ENCODE results near the gene ZFP92. TPM values are rescaled to one million over a fixed set of nuclear protein-coding genes. Genes with fewer than 3 reads are reported as not detected.

The ZFP92 gene
- total RNA-seq, 1 experiment from 2014 or later: not detected

DNA sequence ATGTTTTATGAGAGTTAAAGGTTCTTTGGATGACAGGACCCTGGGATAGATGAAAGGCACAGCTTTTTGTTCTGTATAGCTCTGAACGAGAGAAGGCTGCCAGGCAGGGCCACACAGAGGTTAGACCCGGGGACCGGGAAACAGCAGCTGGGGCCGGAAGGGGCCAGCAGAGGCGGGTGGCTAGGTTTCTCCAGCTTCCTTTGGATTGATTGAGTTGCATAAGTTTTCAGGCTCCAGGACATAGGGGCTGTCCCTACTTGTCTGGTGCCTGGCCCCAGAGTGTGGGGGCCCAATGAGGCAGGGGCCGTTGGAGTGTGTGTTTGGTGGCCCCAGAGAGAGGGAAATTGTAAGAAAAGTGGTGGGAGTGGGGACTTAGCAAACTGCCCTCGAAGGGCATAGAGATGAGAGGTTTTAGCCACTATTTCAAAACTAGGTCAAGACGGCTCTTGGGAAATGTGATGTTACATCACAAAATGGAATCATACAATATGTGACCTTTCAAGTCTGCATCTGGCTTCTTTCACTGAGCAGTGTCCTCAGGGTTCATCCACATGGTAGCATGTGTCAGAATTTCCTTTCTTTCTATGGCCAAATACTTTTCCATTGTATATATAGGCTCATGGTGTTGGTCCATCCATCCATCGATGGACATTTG is 3.7 kb downstream of the ZFP92 start:
- H3K9ac ChIP-seq (ENCODE audit: low read length): no peak overlapping the region
- no peak overlapping the region for H2AFZ ChIP-seq (ENCODE audit: low read length)
- no peaks in the 10 kb centered on the region for H3K27me3 ChIP-seq (ENCODE audit: low read length)
- H3K36me3 ChIP-seq (ENCODE audit: insufficient read depth, low read length): no peaks in the 10 kb centered on the region
- H3K4me2 ChIP-seq (ENCODE audit: low read depth, low read length, poor library complexity, severe bottlenecking): no peak overlapping the region
- no peaks in the 10 kb centered on the region for H3K79me2 ChIP-seq (ENCODE audit: low read length)
- H3K4me3 ChIP-seq (ENCODE audit: low read length): no peak overlapping the region
- no peak for DNase-seq
- no peaks in the 10 kb centered on the region for H4K20me1 ChIP-seq (ENCODE audit: insufficient read depth, low read depth, low read length)
- H3K27ac ChIP-seq (ENCODE audit: low read length): no peak overlapping the region
- H3K9me3 ChIP-seq (ENCODE audit: low read length): no peaks in the 10 kb centered on the region
- H3K4me1 ChIP-seq (ENCODE audit: low read length): peaks cover 16% of the 10 kb centered on the region
- no peaks in the 10 kb centered on the region for H3K9me2 ChIP-seq (replicated peaks; ENCODE audit: insufficient read depth, low read length)

DNA sequence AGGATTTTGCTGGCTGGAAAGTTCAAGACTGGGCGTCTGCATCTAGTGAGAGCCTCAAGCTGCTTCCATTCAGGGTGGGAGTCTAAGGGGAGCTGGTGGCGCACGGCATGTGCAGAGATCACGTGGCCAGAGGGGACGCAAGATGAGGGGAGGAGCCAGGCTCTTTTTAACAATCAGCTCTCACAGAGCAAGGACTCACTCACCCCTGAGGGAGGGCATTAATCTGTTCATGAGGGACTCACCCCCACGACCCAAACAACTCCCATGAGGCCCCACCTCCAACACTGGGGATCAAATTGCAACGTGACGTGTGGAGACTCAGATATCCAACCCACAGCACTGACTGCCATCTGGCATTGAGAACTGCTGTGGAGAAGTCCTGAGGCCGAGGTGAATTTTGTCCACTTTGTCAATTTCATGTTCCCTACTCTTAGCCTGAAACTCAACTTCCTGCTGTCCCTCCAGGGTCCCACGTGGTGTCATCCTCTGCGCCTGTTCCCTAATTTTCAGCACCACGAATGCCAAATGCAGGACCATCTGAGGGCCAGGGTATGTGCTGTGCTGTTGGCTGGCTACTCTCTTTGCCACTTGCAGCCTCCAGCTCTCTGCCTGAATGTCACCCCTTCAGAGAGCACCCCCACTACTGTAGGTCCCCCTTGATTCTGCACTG is 5.6 kb downstream of the ZFP92 start:
- Histone ChIP-seq H3K4me1 (ENCODE audit: low read length) (peaks cover 16% of the 10 kb centered on the region), H2AFZ (ENCODE audit: low read length) (peak overlapping the region; percentile 18; the same call in 1 of the 2 replicates), H3K9me3 (ENCODE audit: low read length) (no peaks in the 10 kb centered on the region), H3K9ac (ENCODE audit: low read length) (no peak overlapping the region), H3K4me2 (ENCODE audit: low read depth, low read length, poor library complexity, severe bottlenecking) (no peak overlapping the region), H3K9me2 (replicated peaks; ENCODE audit: insufficient read depth, low read length) (no peaks in the 10 kb centered on the region), H4K20me1 (ENCODE audit: insufficient read depth, low read depth, low read length) (no peaks in the 10 kb centered on the region), H3K27me3 (ENCODE audit: low read length) (no peaks in the 10 kb centered on the region), H3K79me2 (ENCODE audit: low read length) (no peaks in the 10 kb centered on the region), H3K36me3 (ENCODE audit: insufficient read depth, low read length) (no peaks in the 10 kb centered on the region), H3K4me3 (ENCODE audit: low read length) (no peak overlapping the region), H3K27ac (ENCODE audit: low read length) (no peak overlapping the region)
- DNase-seq: peak; percentile 66

DNA sequence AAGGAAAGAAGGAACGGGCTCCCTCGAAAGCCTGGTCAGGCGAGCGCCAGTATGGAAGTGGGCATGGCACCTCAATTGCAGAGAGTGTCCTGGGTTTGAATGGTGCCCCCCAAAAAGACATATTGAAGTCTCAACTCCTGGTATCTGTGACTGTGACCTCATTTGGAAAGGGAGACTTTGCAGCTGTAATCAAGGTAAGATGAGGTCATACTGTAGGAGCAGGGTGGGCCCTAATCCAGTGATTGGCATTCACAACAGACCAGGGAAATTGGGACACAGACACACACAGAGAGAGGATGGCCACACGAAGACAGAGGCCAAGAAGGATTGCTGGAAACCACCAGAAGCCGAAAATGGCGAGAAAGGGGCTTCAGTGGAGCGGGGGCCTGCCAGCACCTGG is 6.4 kb downstream of the ZFP92 start:
- no peaks in the 10 kb centered on the region for H3K9me3 ChIP-seq (ENCODE audit: low read length)
- no peak for DNase-seq
- no peak overlapping the region for H3K4me2 ChIP-seq (ENCODE audit: low read depth, low read length, poor library complexity, severe bottlenecking)
- no peak overlapping the region for H3K9ac ChIP-seq (ENCODE audit: low read length)
- H3K9me2 ChIP-seq (replicated peaks; ENCODE audit: insufficient read depth, low read length): no peaks in the 10 kb centered on the region
- no peaks in the 10 kb centered on the region for H4K20me1 ChIP-seq (ENCODE audit: insufficient read depth, low read depth, low read length)
- no peak overlapping the region for H3K27ac ChIP-seq (ENCODE audit: low read length)
- peaks cover 16% of the 10 kb centered on the region for H3K4me1 ChIP-seq (ENCODE audit: low read length)
- H3K4me3 ChIP-seq (ENCODE audit: low read length): no peak overlapping the region
- H2AFZ ChIP-seq (ENCODE audit: low read length): no peak overlapping the region
- H3K79me2 ChIP-seq (ENCODE audit: low read length): no peaks in the 10 kb centered on the region
- no peaks in the 10 kb centered on the region for H3K36me3 ChIP-seq (ENCODE audit: insufficient read depth, low read length)
- no peaks in the 10 kb centered on the region for H3K27me3 ChIP-seq (ENCODE audit: low read length)

DNA sequence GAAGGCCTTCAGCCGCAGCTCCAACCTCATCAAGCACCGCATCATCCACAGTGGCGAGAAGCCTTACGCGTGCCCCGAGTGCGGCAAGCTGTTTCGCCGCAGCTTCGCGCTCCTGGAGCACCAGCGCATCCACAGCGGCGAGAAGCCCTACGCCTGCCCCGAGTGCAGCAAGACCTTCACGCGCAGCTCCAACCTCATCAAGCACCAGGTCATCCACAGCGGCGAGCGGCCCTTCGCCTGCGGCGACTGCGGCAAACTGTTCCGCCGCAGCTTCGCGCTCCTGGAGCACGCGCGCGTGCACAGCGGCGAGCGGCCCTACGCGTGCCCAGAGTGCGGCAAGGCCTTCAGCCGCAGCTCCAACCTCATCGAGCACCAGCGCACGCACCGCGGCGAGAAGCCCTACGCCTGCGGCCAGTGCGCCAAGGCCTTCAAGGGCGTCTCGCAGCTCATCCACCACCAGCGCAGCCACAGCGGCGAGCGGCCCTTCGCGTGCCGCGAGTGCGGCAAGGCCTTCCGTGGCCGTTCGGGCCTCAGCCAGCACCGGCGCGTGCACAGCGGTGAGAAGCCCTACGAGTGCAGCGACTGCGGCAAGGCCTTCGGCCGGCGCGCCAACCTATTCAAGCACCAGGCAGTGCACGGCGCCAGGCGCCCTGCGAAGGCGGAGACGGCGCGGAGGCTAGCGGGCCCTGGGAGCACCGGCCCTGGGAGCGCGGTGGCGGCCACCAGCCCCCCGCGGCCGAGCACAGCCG is 9.8 kb downstream of the ZFP92 start:
- H3K36me3 ChIP-seq (ENCODE audit: insufficient read depth, low read length): no peaks in the 10 kb centered on the region
- no peaks in the 10 kb centered on the region for H3K27me3 ChIP-seq (ENCODE audit: low read length)
- H3K9ac ChIP-seq (ENCODE audit: low read length): no peak overlapping the region
- no peaks in the 10 kb centered on the region for H3K9me2 ChIP-seq (replicated peaks; ENCODE audit: insufficient read depth, low read length)
- H4K20me1 ChIP-seq (ENCODE audit: insufficient read depth, low read depth, low read length): no peaks in the 10 kb centered on the region
- H3K4me2 ChIP-seq (ENCODE audit: low read depth, low read length, poor library complexity, severe bottlenecking): no peak overlapping the region
- H2AFZ ChIP-seq (ENCODE audit: low read length): no peak overlapping the region
- peaks cover 16% of the 10 kb centered on the region for H3K4me1 ChIP-seq (ENCODE audit: low read length)
- no peak overlapping the region for H3K27ac ChIP-seq (ENCODE audit: low read length)
- no peaks in the 10 kb centered on the region for H3K79me2 ChIP-seq (ENCODE audit: low read length)
- H3K9me3 ChIP-seq (ENCODE audit: low read length): no peaks in the 10 kb centered on the region
- no peak overlapping the region for H3K4me3 ChIP-seq (ENCODE audit: low read length)
- DNase-seq: no peak

DNA sequence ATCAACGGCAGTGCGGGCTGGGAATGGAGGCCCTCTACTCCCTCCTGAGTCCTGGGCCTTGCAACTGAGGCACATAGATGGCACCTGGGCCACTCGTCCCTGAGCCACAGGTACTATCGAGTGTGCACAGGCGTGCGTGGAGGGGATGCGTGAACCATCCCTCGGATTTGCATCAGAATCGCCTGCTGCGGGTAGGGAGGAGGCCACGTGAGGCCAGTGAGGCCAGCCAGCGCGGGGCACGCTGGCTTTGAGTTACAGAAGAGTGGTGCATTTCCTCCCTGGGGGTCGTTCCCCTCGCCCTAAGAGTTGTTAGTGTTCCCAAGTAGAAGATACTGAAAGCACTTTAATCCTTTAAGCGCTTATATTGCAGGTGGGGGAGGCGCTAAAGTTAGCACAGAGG is 10.6 kb downstream of the ZFP92 start:
- no peak for DNase-seq
- Histone ChIP-seq H3K4me2 (ENCODE audit: low read depth, low read length, poor library complexity, severe bottlenecking) (no peak overlapping the region), H3K27me3 (ENCODE audit: low read length) (no peaks in the 10 kb centered on the region), H3K4me3 (ENCODE audit: low read length) (no peak overlapping the region), H3K9me3 (ENCODE audit: low read length) (no peaks in the 10 kb centered on the region), H3K9ac (ENCODE audit: low read length) (no peak overlapping the region), H3K36me3 (ENCODE audit: insufficient read depth, low read length) (no peaks in the 10 kb centered on the region), H2AFZ (ENCODE audit: low read length) (no peak overlapping the region), H4K20me1 (ENCODE audit: insufficient read depth, low read depth, low read length) (no peaks in the 10 kb centered on the region), H3K79me2 (ENCODE audit: low read length) (no peaks in the 10 kb centered on the region), H3K9me2 (replicated peaks; ENCODE audit: insufficient read depth, low read length) (no peaks in the 10 kb centered on the region), H3K27ac (ENCODE audit: low read length) (no peak overlapping the region), H3K4me1 (ENCODE audit: low read length) (peaks cover 9% of the 10 kb centered on the region)

DNA sequence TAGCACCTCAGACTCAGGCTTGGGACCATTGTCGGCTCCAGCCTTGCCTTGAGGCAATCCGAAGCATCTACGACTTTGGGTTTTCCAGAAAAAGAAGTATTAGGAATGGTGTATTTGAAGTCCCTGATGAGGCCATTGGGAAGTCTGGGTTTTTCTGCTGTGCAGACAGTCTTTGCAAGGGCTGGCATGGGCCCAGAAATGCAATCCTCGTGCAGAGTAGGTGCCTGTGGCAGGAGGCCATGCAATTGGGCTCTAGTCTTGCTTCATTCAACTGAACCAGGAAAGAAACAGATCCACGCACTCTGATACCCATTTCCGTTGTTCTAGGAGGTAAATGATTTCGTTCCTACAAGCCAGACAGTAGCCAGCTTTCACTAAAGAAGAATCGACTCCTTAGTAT is 12.4 kb downstream of the ZFP92 start:
- Histone ChIP-seq H3K27me3 (ENCODE audit: low read length) (no peaks in the 10 kb centered on the region), H2AFZ (ENCODE audit: low read length) (no peak overlapping the region), H3K36me3 (ENCODE audit: insufficient read depth, low read length) (no peaks in the 10 kb centered on the region), H3K9ac (ENCODE audit: low read length) (no peak overlapping the region), H3K79me2 (ENCODE audit: low read length) (no peaks in the 10 kb centered on the region), H3K9me3 (ENCODE audit: low read length) (no peaks in the 10 kb centered on the region), H4K20me1 (ENCODE audit: insufficient read depth, low read depth, low read length) (no peaks in the 10 kb centered on the region), H3K9me2 (replicated peaks; ENCODE audit: insufficient read depth, low read length) (no peaks in the 10 kb centered on the region), H3K4me2 (ENCODE audit: low read depth, low read length, poor library complexity, severe bottlenecking) (no peak overlapping the region), H3K27ac (ENCODE audit: low read length) (no peak overlapping the region), H3K4me3 (ENCODE audit: low read length) (no peak overlapping the region), H3K4me1 (ENCODE audit: low read length) (no peaks in the 10 kb centered on the region; the same call in 1 of the 2 replicates)
- DNase-seq: no peak

DNA sequence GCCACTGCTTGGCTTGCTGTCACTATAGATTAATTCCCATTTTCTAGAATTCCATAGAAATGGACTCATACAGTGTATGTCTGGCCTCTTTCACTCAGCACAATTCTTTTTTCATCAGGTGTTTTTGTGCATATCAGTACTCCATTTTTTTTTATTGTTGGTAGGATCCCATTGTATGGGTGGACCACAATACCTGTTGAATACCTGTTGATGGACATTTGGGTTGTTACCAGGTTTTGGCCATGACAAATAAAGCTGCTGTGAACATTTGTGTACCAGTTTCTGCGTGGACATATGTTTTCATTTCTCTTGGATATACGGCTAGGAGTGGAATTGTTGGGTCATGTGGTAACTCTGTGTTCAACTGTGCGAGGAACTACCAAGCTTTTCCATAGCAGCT is 14.9 kb downstream of the ZFP92 start:
- Histone ChIP-seq H3K4me1 (ENCODE audit: low read length) (no peaks in the 10 kb centered on the region), H3K36me3 (ENCODE audit: insufficient read depth, low read length) (no peaks in the 10 kb centered on the region), H3K9me2 (replicated peaks; ENCODE audit: insufficient read depth, low read length) (no peaks in the 10 kb centered on the region), H3K9ac (ENCODE audit: low read length) (no peak overlapping the region), H3K79me2 (ENCODE audit: low read length) (no peaks in the 10 kb centered on the region), H4K20me1 (ENCODE audit: insufficient read depth, low read depth, low read length) (no peaks in the 10 kb centered on the region), H3K27ac (ENCODE audit: low read length) (no peak overlapping the region), H3K27me3 (ENCODE audit: low read length) (no peaks in the 10 kb centered on the region), H3K4me2 (ENCODE audit: low read depth, low read length, poor library complexity, severe bottlenecking) (no peak overlapping the region), H3K9me3 (ENCODE audit: low read length) (no peaks in the 10 kb centered on the region), H2AFZ (ENCODE audit: low read length) (no peak overlapping the region), H3K4me3 (ENCODE audit: low read length) (no peak overlapping the region)
- DNase-seq: no peak

DNA sequence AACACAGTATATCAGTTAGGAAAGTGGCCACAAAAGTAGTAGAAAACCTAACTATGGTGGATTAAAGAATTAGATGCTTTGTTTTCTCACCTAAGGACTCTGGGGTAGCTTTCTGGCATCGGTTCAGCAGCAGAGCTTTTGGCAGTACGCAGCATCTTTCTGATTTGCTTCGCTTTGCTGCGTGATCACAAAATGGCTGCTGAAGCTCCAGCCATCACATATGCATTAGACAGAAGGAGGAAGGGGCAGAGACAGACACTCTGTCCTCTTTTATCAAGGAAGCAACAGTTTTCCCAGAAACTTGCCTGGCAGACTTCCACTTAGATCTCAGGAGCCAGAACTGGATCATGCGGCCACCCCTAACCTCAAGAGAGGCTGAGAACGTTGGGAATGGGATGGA is 19.5 kb downstream of the ZFP92 start:
- H3K36me3 ChIP-seq (ENCODE audit: insufficient read depth, low read length): no peaks in the 10 kb centered on the region
- no peaks in the 10 kb centered on the region for H3K4me1 ChIP-seq (ENCODE audit: low read length)
- no peak for DNase-seq
- H3K9me3 ChIP-seq (ENCODE audit: low read length): no peaks in the 10 kb centered on the region
- no peaks in the 10 kb centered on the region for H3K9me2 ChIP-seq (replicated peaks; ENCODE audit: insufficient read depth, low read length)
- no peak overlapping the region for H3K4me2 ChIP-seq (ENCODE audit: low read depth, low read length, poor library complexity, severe bottlenecking)
- no peak overlapping the region for H3K9ac ChIP-seq (ENCODE audit: low read length)
- H3K27me3 ChIP-seq (ENCODE audit: low read length): no peaks in the 10 kb centered on the region
- no peak overlapping the region for H3K4me3 ChIP-seq (ENCODE audit: low read length)
- no peak overlapping the region for H3K27ac ChIP-seq (ENCODE audit: low read length)
- no peaks in the 10 kb centered on the region for H4K20me1 ChIP-seq (ENCODE audit: insufficient read depth, low read depth, low read length)
- H3K79me2 ChIP-seq (ENCODE audit: low read length): no peaks in the 10 kb centered on the region
- H2AFZ ChIP-seq (ENCODE audit: low read length): no peak overlapping the region
